Upper lobe of left lung (tissue), 4 donors: ENCODE results near the gene PDE6G.

Experiments used
- EP300 ChIP-seq, 4 donors: sonication (generic); formaldehyde crosslinking; IDR thresholded peaks; one replicate each; pipeline ENCODE4 v1.5.1; 2017; ENCODE audit warnings: antibody characterized with exemption in 4 of 4, control low read depth in 2 of 4
- POLR2A ChIP-seq, 4 donors: fragments of 450-650 bp; IDR thresholded peaks; one replicate each; pipeline ENCODE4 v1.5.1; 2016 to 2017; ENCODE audit warnings: antibody characterized with exemption in 4 of 4, mild to moderate bottlenecking in 2 of 4
- TF ChIP-seq, protein P1 (sequence below), 6 experiments: fragments of 450-650 bp in 4 of 6; fragments of 200-600 bp in 2 of 6; sonication (generic) in 2 of 6; IDR thresholded peaks; one replicate each; pipeline ENCODE4 v1.5.1; 2016 to 2019; ENCODE audit warnings: antibody characterized with exemption in 6 of 6

DNA sequence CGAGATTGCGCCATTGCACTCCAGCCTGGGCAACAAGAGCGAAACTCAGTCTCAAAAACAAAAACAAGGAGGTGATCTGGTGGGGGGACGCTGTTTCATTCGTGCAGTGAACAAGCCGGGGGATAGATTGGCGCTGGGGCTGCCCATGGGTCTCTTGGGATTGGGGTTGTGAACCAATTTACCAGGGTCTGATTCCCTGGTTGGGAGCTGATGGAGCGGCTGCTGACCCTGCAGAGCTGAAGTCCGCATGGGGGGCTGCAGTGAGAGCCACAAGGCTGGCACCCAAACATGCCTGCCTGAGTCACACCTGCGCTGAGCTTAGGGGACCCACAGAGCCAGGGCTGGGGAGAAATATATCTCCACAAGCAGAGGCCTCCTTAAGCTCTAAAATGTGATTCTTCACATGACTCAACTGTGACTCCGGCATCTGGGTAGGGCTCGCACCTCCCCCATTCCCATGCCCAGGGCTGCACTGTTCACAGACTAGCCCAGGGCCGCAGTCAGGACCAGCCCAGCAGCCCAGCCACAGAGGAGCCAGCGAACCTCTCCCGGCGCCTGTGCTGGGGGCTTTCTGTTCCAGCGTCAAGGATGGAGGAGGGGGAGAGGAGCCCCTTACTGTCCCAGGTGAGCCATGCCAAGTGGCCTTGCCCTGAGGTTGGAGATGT, 14.4 kb downstream of the PDE6G start:
- TF ChIP-seq, protein P1, sequence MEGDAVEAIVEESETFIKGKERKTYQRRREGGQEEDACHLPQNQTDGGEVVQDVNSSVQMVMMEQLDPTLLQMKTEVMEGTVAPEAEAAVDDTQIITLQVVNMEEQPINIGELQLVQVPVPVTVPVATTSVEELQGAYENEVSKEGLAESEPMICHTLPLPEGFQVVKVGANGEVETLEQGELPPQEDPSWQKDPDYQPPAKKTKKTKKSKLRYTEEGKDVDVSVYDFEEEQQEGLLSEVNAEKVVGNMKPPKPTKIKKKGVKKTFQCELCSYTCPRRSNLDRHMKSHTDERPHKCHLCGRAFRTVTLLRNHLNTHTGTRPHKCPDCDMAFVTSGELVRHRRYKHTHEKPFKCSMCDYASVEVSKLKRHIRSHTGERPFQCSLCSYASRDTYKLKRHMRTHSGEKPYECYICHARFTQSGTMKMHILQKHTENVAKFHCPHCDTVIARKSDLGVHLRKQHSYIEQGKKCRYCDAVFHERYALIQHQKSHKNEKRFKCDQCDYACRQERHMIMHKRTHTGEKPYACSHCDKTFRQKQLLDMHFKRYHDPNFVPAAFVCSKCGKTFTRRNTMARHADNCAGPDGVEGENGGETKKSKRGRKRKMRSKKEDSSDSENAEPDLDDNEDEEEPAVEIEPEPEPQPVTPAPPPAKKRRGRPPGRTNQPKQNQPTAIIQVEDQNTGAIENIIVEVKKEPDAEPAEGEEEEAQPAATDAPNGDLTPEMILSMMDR (IDR thresholded peaks at IDR 0.05), result no peak
- TF ChIP-seq EP300 (IDR thresholded peaks at IDR 0.05) (no peak), POLR2A (IDR thresholded peaks at IDR 0.05) (no peak)
